Esophagus squamous epithelium (tissue), 5 donors: ENCODE measurements around the gene CILP2. TPM values are rescaled to one million over a fixed set of nuclear protein-coding genes. Genes with fewer than 3 reads are reported as not detected.

Experiments used
- DNase-seq: peaks from one replicate; lab custom pipeline; 2025; lab: John Stamatoyannopoulos, UW
- H3K27ac ChIP-seq, 4 donors: fragments of 200-600 bp; sonication (generic); one replicate each; pipeline ENCODE4 v1.5.1; 2016 to 2019; ENCODE audit warnings: mild to moderate bottlenecking in 1 of 4
- H3K27me3 ChIP-seq, 4 donors: fragments of 200-600 bp; sonication (generic); 1 replicate in 3 of 4; 2 replicates in 1 of 4; pipeline versions ENCODE4 v1.5.1 to v1.6.0; 2017 to 2021; ENCODE audit warnings: antibody characterized with exemption in 1 of 4
- H3K36me3 ChIP-seq, 3 donors: fragments of 200-600 bp; sonication (generic); one replicate each; pipeline ENCODE4 v1.5.1; 2016 to 2019
- H3K4me1 ChIP-seq, 3 donors: fragments of 200-600 bp; sonication (generic); one replicate each; pipeline ENCODE4 v1.5.1; 2017 to 2019
- H3K4me3 ChIP-seq, 4 donors: fragments of 200-600 bp; sonication (generic); 1 replicate in 3 of 4; 2 replicates in 1 of 4; pipeline ENCODE4 v1.5.1; 2016 to 2019; ENCODE audit warnings: mild to moderate bottlenecking in 2 of 4, moderate library complexity in 1 of 4
- H3K9me3 ChIP-seq, 3 donors: fragments of 200-600 bp; sonication (generic); one replicate each; pipeline ENCODE4 v1.5.1; 2016 to 2019
- CTCF ChIP-seq, 6 experiments: fragments of 450-650 bp in 4 of 6; fragments of 200-600 bp in 2 of 6; sonication (generic) in 2 of 6; IDR thresholded peaks; one replicate each; pipeline ENCODE4 v1.5.1; 2016 to 2019; ENCODE audit warnings: antibody characterized with exemption in 6 of 6, mild to moderate bottlenecking in 4 of 6, moderate library complexity in 4 of 6
- POLR2A ChIP-seq, 4 donors: fragments of 450-650 bp; IDR thresholded peaks; one replicate each; pipeline ENCODE4 v1.6.1; 2017; ENCODE audit warnings: antibody characterized with exemption in 4 of 4, mild to moderate bottlenecking in 4 of 4, moderate library complexity in 3 of 4
- WGBS, 2 donors: methylation state at CpG; one replicate each; pipeline ENCODE4 v1.1.5; 2018; 5-methylcytosine and 5-hydroxymethylcytosine counted together
- intact Hi-C: fragments of 100-400 bp; cut with DNase I; formaldehyde crosslinking; loops from one replicate; pipeline ENCODE4 v1.15.0; 2022
- total RNA-seq, 4 donors: library from RNA; depleted of rRNA; stranded (reverse); fragments of >200 nt; gene quantifications; one replicate each; pipeline ENCODE4 v1.1.0, GENCODE V29; 2016
- donor health status: DM: yes; HTN: yes; CAD: no.

The CILP2 gene
- total RNA-seq, 4 donors from 2014 or later, result under 0.01 TPM; not detected in 3

GRCh38 chr19:19542507-19542906, 4.4 kb downstream of the CILP2 start:
- H3K36me3 ChIP-seq, result no peaks in the 10 kb centered on the region
- 77 to 81% methylated on average over 9 to 10 of the region's 12 CpGs for WGBS, 2 donors
- H3K4me1 ChIP-seq, result peaks cover 24 to 43% (median 31%) of the 10 kb centered on the region in 3 donors
- no peak for TF ChIP-seq CTCF (IDR thresholded peaks at IDR 0.05)
- no peak for TF ChIP-seq POLR2A (IDR thresholded peaks at IDR 0.05)
- no peak for DNase-seq
- intact Hi-C loops, result loop anchor here (10.0 kb wide), 1 partner anchor 732 kb away; no protein-coding TSS in a partner anchor
- no peak overlapping the region for H3K27ac ChIP-seq
- no peak overlapping the region for H3K4me3 ChIP-seq
- H3K9me3 ChIP-seq, result peaks cover 0 to 4% (median 0%) of the 10 kb centered on the region in 3 donors
- peaks cover 0 to 100% (median 28%) of the 10 kb centered on the region in 4 donors for H3K27me3 ChIP-seq

GRCh38 chr19:19543101-19543500, 5.0 kb downstream of the CILP2 start:
- TF ChIP-seq CTCF (IDR thresholded peaks at IDR 0.05), result no peak
- TF ChIP-seq POLR2A (IDR thresholded peaks at IDR 0.05), result no peak
- Histone ChIP-seq H3K4me3 (no peak overlapping the region), H3K27me3 (peaks cover 0 to 100% (median 28%) of the 10 kb centered on the region in 4 donors)

DNA sequence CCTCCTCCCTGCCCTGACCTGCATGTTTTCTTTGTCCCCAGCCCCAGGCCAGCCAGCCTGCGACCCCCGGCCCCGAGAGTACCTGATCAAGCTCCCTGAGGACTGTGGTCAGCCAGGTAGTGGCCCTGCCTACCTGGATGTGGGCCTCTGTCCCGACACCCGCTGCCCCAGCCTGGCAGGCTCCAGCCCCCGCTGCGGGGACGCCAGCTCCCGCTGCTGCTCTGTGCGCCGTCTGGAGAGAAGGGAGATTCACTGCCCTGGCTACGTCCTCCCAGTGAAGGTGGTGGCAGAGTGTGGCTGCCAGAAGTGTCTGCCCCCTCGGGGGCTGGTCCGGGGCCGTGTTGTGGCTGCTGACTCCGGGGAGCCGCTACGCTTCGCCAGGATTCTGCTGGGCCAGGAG, 5.6 kb downstream of the CILP2 start:
- Histone ChIP-seq H3K36me3 (no peaks in the 10 kb centered on the region), H3K27ac (no peak overlapping the region), H3K9me3 (peaks cover 0 to 4% (median 0%) of the 10 kb centered on the region in 3 donors), H3K4me1 (peaks cover 14 to 32% (median 20%) of the 10 kb centered on the region in 3 donors), H3K27me3 (peaks cover 0 to 100% (median 25%) of the 10 kb centered on the region in 4 donors), H3K4me3 (no peak overlapping the region)
- intact Hi-C loops, result loop anchor here (10.0 kb wide), 1 partner anchor 731 kb away; no protein-coding TSS in a partner anchor
- TF ChIP-seq POLR2A (IDR thresholded peaks at IDR 0.05), result no peak
- no peak for TF ChIP-seq CTCF (IDR thresholded peaks at IDR 0.05)
- no peak for DNase-seq
- 60% methylated on average over 3 of the region's 19 CpGs; no CpG with 5 or more reads in 1 of the 2 donors for WGBS, 2 donors

More at GRCh38 chr19:19543101-19543500, 5.0 kb downstream of the CILP2 start:
- 82 to 83% methylated on average over 3 to 8 of the region's 13 CpGs for WGBS, 2 donors
- H3K9me3 ChIP-seq, result peaks cover 0 to 4% (median 0%) of the 10 kb centered on the region in 3 donors
- no peak for DNase-seq
- H3K36me3 ChIP-seq, result no peaks in the 10 kb centered on the region
- peaks cover 20 to 37% (median 25%) of the 10 kb centered on the region in 3 donors for H3K4me1 ChIP-seq
- no peak overlapping the region for H3K27ac ChIP-seq
- intact Hi-C loops, result loop anchor here (10.0 kb wide), 1 partner anchor 732 kb away; no protein-coding TSS in a partner anchor

DNA sequence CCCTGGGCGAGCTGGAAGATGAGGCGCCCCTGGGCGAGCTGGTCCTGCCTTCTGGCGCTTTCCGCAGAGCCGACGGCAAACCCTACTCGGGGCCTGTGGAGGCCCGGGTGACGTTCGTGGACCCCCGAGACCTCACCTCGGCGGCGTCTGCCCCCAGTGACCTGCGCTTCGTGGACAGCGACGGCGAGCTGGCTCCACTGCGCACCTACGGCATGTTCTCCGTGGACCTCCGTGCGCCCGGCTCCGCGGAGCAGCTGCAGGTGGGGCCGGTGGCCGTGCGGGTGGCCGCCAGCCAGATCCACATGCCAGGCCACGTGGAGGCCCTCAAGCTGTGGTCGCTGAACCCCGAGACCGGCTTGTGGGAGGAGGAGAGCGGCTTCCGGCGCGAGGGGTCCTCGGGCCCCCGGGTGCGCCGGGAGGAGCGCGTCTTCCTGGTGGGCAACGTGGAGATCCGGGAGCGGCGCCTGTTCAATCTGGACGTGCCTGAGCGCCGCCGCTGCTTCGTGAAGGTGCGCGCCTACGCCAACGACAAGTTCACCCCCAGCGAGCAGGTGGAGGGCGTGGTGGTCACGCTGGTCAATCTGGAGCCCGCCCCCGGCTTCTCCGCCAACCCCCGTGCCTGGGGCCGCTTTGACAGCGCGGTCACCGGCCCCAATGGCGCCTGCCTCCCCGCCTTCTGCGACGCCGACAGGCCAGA, 6.3 kb downstream of the CILP2 start:
- peaks cover 0 to 4% (median 0%) of the 10 kb centered on the region in 3 donors for H3K9me3 ChIP-seq
- intact Hi-C loops, result loop anchor here (10.0 kb wide), 1 partner anchor 730 kb away; no protein-coding TSS in a partner anchor
- H3K27me3 ChIP-seq, result peaks cover 0 to 100% (median 21%) of the 10 kb centered on the region in 4 donors
- TF ChIP-seq CTCF (IDR thresholded peaks at IDR 0.05), result no peak
- TF ChIP-seq POLR2A (IDR thresholded peaks at IDR 0.05), result no peak
- H3K4me1 ChIP-seq, result peaks cover 14 to 27% (median 18%) of the 10 kb centered on the region in 3 donors
- H3K27ac ChIP-seq, result no peak overlapping the region
- H3K36me3 ChIP-seq, result no peaks in the 10 kb centered on the region
- H3K4me3 ChIP-seq, result no peak overlapping the region
- 91 to 95% methylated on average over 18 to 20 of the region's 75 CpGs for WGBS, 2 donors
- DNase-seq, result no peak
